GM19455 (cell line): ENCODE data around the gene MNX1.

Source experiments
- ATAC-seq: cut with Tn5 transposase; IDR thresholded peaks from one replicate; pipeline ENCODE4 v1.9.1; 2021; ENCODE audit not compliant: unreplicated experiment

MNX1 gene

DNA sequence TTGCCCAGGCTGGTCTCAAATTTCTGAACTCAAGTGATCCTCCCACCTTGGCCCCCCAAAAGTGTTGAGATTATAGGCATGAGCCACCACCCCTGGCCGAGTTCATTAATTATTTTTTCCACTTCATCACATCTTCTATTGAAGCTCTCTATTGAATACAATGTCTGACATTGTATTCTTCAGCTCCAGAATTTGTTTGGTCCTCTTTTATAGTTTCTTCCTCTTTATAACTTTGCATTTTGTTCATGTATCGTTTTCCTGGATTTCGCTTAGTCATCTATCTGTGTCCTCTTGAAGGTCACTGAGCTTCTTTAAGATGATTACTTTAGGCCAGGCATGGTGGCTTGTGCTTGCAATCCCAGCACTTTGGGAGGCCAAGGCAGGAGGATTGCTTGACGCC is 30.8 kb downstream of the MNX1 start:
- ATAC-seq: no peak

DNA sequence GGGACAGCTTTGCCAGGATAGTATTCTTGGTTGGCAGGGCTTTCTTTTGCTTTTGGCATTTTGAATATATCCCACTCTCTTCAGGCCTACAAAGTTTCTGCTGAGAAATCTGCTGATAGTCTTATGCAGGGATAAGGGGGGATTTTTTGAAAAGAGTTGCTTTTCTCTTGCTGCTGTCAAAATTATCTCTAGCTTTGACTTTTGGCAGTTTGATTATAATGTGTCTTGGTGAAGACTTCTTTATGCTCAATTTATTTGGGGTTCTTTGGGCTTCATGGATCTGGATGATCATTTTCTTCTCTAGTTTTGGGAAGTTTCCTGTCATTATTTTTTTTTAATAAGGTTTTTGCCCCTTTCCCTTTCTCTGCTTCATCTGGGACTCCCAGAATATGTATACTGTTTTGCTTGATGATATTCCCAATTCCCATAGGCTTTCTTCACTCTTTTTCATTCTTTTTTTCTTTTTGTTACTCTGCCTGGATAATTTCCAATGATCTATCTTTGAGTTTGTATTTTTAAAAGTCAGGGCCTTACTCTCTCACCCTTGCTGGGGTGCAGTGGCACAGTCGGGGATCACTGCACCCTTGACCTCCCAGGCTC is 31.4 kb downstream of the MNX1 start:
- no peak for ATAC-seq

DNA sequence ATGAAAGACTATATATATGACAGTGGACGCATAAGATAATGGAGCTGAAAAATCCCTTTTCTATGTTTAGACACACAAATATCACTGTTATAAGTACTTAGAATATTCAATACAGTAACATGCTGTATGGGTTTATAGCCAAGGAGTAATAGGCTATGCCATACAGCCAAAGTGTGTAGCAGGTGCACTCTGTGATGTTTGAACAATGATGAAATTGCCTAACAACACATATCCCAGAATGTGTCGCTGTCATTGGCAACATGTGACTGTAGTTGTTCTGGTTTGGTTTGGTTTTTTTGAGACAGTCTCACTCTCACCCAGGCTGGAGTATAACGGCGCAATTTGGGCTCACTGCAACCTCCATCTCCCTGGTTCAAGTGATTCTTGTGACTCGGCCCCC is 34.8 kb downstream of the MNX1 start:
- ATAC-seq: no peak

DNA sequence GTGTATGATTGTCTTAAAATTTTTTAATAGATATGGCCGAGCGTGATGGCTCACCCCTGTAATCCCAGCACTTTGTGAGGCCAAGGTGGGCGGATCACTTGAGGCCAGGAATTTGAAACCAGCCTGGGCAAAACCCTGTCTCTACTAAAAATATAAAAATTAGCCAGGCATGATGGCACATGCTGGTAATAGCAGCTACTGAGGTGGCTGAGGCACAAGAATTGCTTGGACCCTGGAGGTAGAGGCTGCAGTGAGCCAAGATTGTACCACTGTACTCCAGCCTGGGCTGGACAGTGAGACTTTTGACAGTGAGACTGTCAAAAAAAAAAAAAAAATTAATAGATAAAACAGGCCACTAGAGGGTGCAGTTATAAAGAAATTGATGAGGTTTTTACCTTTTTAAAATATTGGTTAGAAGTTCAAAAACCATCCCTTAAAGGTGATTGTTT is 40.5 kb downstream of the MNX1 start:
- no peak for ATAC-seq

DNA sequence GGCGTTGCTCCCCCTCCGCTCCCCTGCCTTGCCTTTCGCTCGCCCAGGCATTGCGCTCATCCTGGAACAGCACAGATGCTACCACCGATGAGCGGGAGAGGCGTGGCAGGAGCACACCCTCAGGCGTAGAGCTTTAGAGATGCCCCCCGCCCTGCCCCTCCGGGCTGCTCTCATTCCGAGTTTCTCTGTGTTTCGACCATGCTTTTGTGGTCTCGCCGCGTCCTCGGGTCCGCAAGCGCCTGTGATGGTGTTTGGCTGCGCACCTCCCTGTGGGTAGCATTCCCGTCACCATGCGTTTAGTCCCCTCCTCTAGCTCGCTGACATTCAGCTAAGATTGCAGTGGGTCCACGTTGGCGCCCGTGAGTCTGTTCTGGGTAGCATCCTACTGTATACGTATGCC is 42.3 kb downstream of the MNX1 start:
- no peak for ATAC-seq

DNA sequence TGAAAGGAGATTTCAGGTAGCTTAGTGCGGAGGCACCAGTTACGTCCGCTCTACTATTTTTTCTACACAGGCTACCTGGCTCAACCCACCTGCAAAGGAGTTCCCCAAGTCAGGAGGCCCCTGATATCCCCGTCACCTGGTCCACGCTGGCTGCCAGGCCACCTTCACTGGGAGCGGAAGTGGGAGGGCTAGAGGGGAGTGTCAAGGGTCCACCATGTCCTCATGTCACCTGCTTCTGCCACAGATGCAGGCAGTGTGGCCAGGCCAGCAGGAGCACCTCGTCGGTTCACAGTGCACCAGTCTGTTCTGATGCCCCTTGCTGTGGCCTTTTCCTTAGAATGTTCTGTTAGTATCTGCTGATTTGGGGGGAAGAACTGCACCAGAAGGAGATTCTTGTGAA is 44.1 kb downstream of the MNX1 start:
- no peak for ATAC-seq

DNA sequence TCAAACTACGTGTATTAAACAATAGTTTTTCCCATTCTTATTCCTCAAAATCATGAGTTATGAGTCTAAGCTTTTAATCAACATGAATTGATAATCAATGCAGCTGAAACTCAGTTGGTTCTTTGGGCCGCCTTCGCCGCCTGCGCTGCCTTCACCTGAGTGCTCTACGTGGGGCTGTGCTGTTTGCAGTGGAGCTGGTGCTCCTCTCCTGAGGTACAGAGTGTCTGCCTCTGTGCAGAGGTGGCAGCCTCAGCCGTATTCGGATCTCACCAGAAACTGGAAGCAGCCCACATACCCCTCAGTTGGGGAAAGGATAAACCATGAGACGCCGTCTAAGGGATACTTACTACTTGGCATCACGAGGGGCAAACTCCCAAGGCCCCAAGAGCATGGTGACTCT is 45.5 kb downstream of the MNX1 start:
- no peak for ATAC-seq

DNA sequence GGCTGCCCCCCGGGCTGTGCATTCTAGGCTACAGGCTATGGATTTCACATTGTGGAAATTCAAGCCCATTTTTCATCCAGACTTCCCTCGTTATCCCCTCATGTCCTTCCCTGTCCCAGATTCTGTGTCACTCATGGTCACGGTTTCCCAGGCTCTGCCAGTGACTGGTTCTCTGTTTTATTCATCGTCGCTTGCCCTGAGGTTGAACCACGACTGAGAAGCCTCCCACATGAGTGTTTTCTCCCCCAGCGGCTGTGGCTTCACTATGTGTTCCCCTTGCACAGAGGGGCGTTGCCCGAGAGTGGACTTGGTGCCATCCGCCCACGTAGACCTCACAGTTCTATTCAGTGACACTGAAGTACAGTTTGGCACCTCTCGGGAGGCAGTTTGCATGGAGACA is 47.0 kb downstream of the MNX1 start:
- no peak for ATAC-seq

DNA sequence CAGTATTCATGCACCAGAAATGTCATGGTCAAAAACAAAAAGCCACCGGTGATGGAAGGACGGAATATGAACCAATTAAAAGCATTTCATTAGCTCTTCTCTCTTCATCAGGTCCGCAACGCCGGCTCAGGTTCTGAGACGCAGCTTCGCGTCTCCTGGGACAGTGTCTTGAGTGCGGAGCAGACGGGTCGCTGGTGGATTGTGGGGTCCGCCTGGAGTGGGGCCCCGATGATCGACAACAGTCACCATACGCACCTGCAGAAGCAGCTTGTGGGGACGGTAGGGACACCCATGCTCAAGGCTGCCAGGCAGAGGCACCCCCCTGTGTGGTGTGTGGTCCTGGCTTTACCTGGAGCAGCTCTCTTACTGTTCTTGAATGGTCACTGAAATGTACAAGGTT is 47.6 kb downstream of the MNX1 start:
- no peak for ATAC-seq

DNA sequence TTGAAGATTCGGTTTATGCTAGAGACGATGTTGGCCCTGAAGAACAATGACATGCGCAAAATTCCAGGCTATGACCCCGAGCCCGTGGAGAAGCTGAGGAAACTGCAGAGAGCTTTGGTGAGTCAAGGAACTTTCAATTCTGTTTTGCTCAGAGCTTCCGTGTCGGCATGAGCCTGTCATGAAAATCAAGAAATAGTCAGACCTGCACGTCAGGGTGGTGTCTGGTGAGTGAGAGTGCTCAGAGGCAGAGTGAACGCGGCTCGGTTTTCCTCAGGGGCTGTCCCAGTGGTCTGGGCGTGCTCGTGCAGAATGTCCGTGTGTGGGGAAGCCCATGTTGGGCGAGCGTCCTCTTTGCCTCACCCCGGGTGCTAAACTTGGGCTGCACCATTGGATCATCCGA is 48.3 kb downstream of the MNX1 start:
- ATAC-seq: no peak

DNA sequence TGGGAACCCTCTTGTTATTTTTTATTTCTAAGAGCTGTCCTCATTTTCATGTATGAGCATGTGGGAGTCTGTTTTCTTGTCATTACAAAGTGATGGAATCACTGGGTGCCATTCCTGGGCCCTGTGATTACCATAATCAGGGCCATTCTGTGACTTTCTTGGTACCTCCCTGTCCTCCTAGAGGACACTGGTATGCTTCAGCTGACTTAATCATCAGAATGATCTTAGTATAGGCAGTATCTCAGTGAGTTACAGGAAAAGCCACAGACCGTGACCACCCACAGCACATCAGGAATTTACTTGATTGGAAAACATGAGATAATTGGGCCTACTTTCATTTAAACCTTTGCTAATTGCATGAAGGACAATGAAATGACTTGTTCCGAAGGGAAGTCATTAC is 53.7 kb downstream of the MNX1 start:
- ATAC-seq: no peak

DNA sequence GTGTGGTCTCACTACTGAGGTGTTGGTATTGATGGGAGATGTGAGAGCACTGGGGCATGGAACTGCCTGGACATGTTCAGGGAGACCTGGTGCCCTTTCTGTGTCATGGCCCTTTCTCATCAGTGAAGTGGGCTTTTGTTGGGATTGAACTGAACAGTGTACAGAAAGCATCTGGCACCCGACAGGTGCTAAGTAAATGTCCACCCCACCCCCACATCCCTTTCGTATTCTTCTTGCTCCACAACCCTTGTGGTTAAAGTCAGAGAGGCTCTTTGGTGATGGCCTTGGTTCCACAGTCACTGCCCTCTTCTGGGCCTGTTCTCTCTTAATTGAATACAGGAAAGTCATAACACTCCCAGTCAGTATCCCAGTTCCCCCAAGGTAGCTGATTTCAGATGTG is 55.5 kb downstream of the MNX1 start:
- no peak for ATAC-seq
